Measurements from ENCODE around the gene MACROD2.

Gene MACROD2

GRCh38 chr20:15205719-15206118, 1210.4 kb downstream of the MACROD2 start:
- no peak for DNase-seq (ENCODE audit: low spot score)
- TF ChIP-seq CTCF (IDR thresholded peaks at IDR 0.05; ENCODE audit: extremely low read depth, missing control alignments): no peak

GRCh38 chr20:15209537-15209936, 1214.2 kb downstream of the MACROD2 start:
- DNase-seq (ENCODE audit: low spot score): no peak
- TF ChIP-seq CTCF (IDR thresholded peaks at IDR 0.05; ENCODE audit: extremely low read depth, missing control alignments): no peak

- TF ChIP-seq CTCF (IDR thresholded peaks at IDR 0.05; ENCODE audit: extremely low read depth, missing control alignments): no peak
- no peak for DNase-seq (ENCODE audit: low spot score)
Measured at GRCh38 chr20:15214051-15214450, 1218.7 kb downstream of the MACROD2 start.

- DNase-seq (ENCODE audit: low spot score): no peak
- TF ChIP-seq CTCF (IDR thresholded peaks at IDR 0.05; ENCODE audit: extremely low read depth, missing control alignments): no peak
Measured at GRCh38 chr20:15220009-15220656, 1224.8 kb downstream of the MACROD2 start.

- no peak for DNase-seq (ENCODE audit: low spot score)
- TF ChIP-seq CTCF (IDR thresholded peaks at IDR 0.05; ENCODE audit: extremely low read depth, missing control alignments): no peak
Measured at GRCh38 chr20:15220778-15221565, 1225.7 kb downstream of the MACROD2 start.

- DNase-seq (ENCODE audit: low spot score): no peak
- TF ChIP-seq CTCF (IDR thresholded peaks at IDR 0.05; ENCODE audit: extremely low read depth, missing control alignments): no peak
Measured at GRCh38 chr20:15222502-15223330, 1227.4 kb downstream of the MACROD2 start.

- DNase-seq (ENCODE audit: low spot score): no peak
- no peak for TF ChIP-seq CTCF (IDR thresholded peaks at IDR 0.05; ENCODE audit: extremely low read depth, missing control alignments)
Measured at GRCh38 chr20:15224199-15224598, 1228.9 kb downstream of the MACROD2 start.
